ENCODE data around the gene KCNK5.
A peak's percentile ranks its signal among the peaks of the same experiment; 100 is the strongest.

KCNK5 gene

GRCh38 chr6:39214120-39214813, 15.0 kb downstream of the KCNK5 start:
- Histone ChIP-seq H3K4me1 (ENCODE audit: control insufficient read depth, low read depth, low read length) (peaks cover 20% of the 10 kb centered on the region), H3K36me3 (ENCODE audit: control insufficient read depth, low read depth, low read length) (peaks cover 11% of the 10 kb centered on the region), H3K27ac (ENCODE audit: low read length) (no peak overlapping the region), H3K9me3 (ENCODE audit: control insufficient read depth, low read depth, low read length) (no peaks in the 10 kb centered on the region), H3K9ac (ENCODE audit: low read length) (no peak overlapping the region), H3K4me3 (ENCODE audit: low read length) (no peak overlapping the region), H3K27me3 (ENCODE audit: control insufficient read depth, insufficient read depth, low read length) (no peaks in the 10 kb centered on the region)

- Histone ChIP-seq H3K9ac (ENCODE audit: low read length) (no peak overlapping the region), H3K27ac (ENCODE audit: low read length) (no peak overlapping the region), H3K36me3 (ENCODE audit: control insufficient read depth, low read depth, low read length) (peaks cover 11% of the 10 kb centered on the region), H3K9me3 (ENCODE audit: control insufficient read depth, low read depth, low read length) (no peaks in the 10 kb centered on the region), H3K27me3 (ENCODE audit: control insufficient read depth, insufficient read depth, low read length) (no peaks in the 10 kb centered on the region), H3K4me1 (ENCODE audit: control insufficient read depth, low read depth, low read length) (peaks cover 29% of the 10 kb centered on the region), H3K4me3 (ENCODE audit: low read length) (no peak overlapping the region)
These were observed 15.9 kb downstream of the KCNK5 start for GRCh38 chr6:39213195-39213920.

GRCh38 chr6:39211183-39211582, 18.1 kb downstream of the KCNK5 start:
- no peak overlapping the region for H3K27ac ChIP-seq (ENCODE audit: low read length)

GRCh38 chr6:39210450-39210849, 18.8 kb downstream of the KCNK5 start:
- Histone ChIP-seq H3K9me3 (ENCODE audit: control insufficient read depth, low read depth, low read length) (no peaks in the 10 kb centered on the region), H3K4me1 (ENCODE audit: control insufficient read depth, low read depth, low read length) (peaks cover 37% of the 10 kb centered on the region), H3K27ac (ENCODE audit: low read length) (no peak overlapping the region), H3K9ac (ENCODE audit: low read length) (no peak overlapping the region), H3K4me3 (ENCODE audit: low read length) (no peak overlapping the region), H3K36me3 (ENCODE audit: control insufficient read depth, low read depth, low read length) (peaks cover 6% of the 10 kb centered on the region), H3K27me3 (ENCODE audit: control insufficient read depth, insufficient read depth, low read length) (no peaks in the 10 kb centered on the region)

More at GRCh38 chr6:39211183-39211582, 18.1 kb downstream of the KCNK5 start:
- Histone ChIP-seq H3K4me3 (ENCODE audit: low read length) (no peak overlapping the region), H3K9ac (ENCODE audit: low read length) (no peak overlapping the region), H3K36me3 (ENCODE audit: control insufficient read depth, low read depth, low read length) (peaks cover 6% of the 10 kb centered on the region), H3K9me3 (ENCODE audit: control insufficient read depth, low read depth, low read length) (no peaks in the 10 kb centered on the region), H3K27me3 (ENCODE audit: control insufficient read depth, insufficient read depth, low read length) (no peaks in the 10 kb centered on the region), H3K4me1 (ENCODE audit: control insufficient read depth, low read depth, low read length) (peaks cover 30% of the 10 kb centered on the region)

GRCh38 chr6:39209911-39210310, 19.4 kb downstream of the KCNK5 start:
- Histone ChIP-seq H3K27ac (ENCODE audit: low read length) (no peak overlapping the region), H3K36me3 (ENCODE audit: control insufficient read depth, low read depth, low read length) (peaks cover 6% of the 10 kb centered on the region), H3K4me1 (ENCODE audit: control insufficient read depth, low read depth, low read length) (peaks cover 42% of the 10 kb centered on the region), H3K9me3 (ENCODE audit: control insufficient read depth, low read depth, low read length) (no peaks in the 10 kb centered on the region), H3K27me3 (ENCODE audit: control insufficient read depth, insufficient read depth, low read length) (no peaks in the 10 kb centered on the region), H3K4me3 (ENCODE audit: low read length) (no peak overlapping the region), H3K9ac (ENCODE audit: low read length) (no peak overlapping the region)

GRCh38 chr6:39209360-39209811, 19.9 kb downstream of the KCNK5 start:
- Histone ChIP-seq H3K4me1 (ENCODE audit: control insufficient read depth, low read depth, low read length) (peaks cover 47% of the 10 kb centered on the region), H3K9me3 (ENCODE audit: control insufficient read depth, low read depth, low read length) (no peaks in the 10 kb centered on the region), H3K36me3 (ENCODE audit: control insufficient read depth, low read depth, low read length) (peaks cover 5% of the 10 kb centered on the region), H3K9ac (ENCODE audit: low read length) (no peak overlapping the region), H3K27ac (ENCODE audit: low read length) (peak overlapping the region; percentile 13), H3K4me3 (ENCODE audit: low read length) (no peak overlapping the region), H3K27me3 (ENCODE audit: control insufficient read depth, insufficient read depth, low read length) (no peaks in the 10 kb centered on the region)

- H3K4me3 ChIP-seq (ENCODE audit: low read length), result no peak overlapping the region
- no peaks in the 10 kb centered on the region for H3K9me3 ChIP-seq (ENCODE audit: control insufficient read depth, low read depth, low read length)
- no peak overlapping the region for H3K27ac ChIP-seq (ENCODE audit: low read length)
- H3K27me3 ChIP-seq (ENCODE audit: control insufficient read depth, insufficient read depth, low read length), result no peaks in the 10 kb centered on the region
- peaks cover 58% of the 10 kb centered on the region for H3K4me1 ChIP-seq (ENCODE audit: control insufficient read depth, low read depth, low read length)
- H3K9ac ChIP-seq (ENCODE audit: low read length), result no peak overlapping the region
- H3K36me3 ChIP-seq (ENCODE audit: control insufficient read depth, low read depth, low read length), result no peaks in the 10 kb centered on the region
These were observed 21.0 kb downstream of the KCNK5 start for GRCh38 chr6:39208223-39208739.

- Histone ChIP-seq H3K9me3 (ENCODE audit: control insufficient read depth, low read depth, low read length) (no peaks in the 10 kb centered on the region), H3K36me3 (ENCODE audit: control insufficient read depth, low read depth, low read length) (no peaks in the 10 kb centered on the region), H3K27ac (ENCODE audit: low read length) (no peak overlapping the region), H3K9ac (ENCODE audit: low read length) (no peak overlapping the region), H3K27me3 (ENCODE audit: control insufficient read depth, insufficient read depth, low read length) (no peaks in the 10 kb centered on the region), H3K4me1 (ENCODE audit: control insufficient read depth, low read depth, low read length) (peaks cover 64% of the 10 kb centered on the region), H3K4me3 (ENCODE audit: low read length) (no peak overlapping the region)
These were observed 21.7 kb downstream of the KCNK5 start for GRCh38 chr6:39207416-39208222.

GRCh38 chr6:39206250-39206721, 23.0 kb downstream of the KCNK5 start:
- Histone ChIP-seq H3K27me3 (ENCODE audit: control insufficient read depth, insufficient read depth, low read length) (no peaks in the 10 kb centered on the region), H3K27ac (ENCODE audit: low read length) (no peak overlapping the region), H3K4me1 (ENCODE audit: control insufficient read depth, low read depth, low read length) (peaks cover 66% of the 10 kb centered on the region), H3K9me3 (ENCODE audit: control insufficient read depth, low read depth, low read length) (no peaks in the 10 kb centered on the region), H3K36me3 (ENCODE audit: control insufficient read depth, low read depth, low read length) (no peaks in the 10 kb centered on the region), H3K9ac (ENCODE audit: low read length) (no peak overlapping the region), H3K4me3 (ENCODE audit: low read length) (no peak overlapping the region)

- H3K4me1 ChIP-seq (ENCODE audit: control insufficient read depth, low read depth, low read length), result peaks cover 59% of the 10 kb centered on the region
- H3K36me3 ChIP-seq (ENCODE audit: control insufficient read depth, low read depth, low read length), result no peaks in the 10 kb centered on the region
- H3K9ac ChIP-seq (ENCODE audit: low read length), result peak overlapping the region; percentile 18
- no peak overlapping the region for H3K27ac ChIP-seq (ENCODE audit: low read length)
- H3K4me3 ChIP-seq (ENCODE audit: low read length), result no peak overlapping the region
- no peaks in the 10 kb centered on the region for H3K9me3 ChIP-seq (ENCODE audit: control insufficient read depth, low read depth, low read length)
- H3K27me3 ChIP-seq (ENCODE audit: control insufficient read depth, insufficient read depth, low read length), result no peaks in the 10 kb centered on the region
These were observed 24.5 kb downstream of the KCNK5 start for GRCh38 chr6:39204646-39205244.

- peak overlapping the region; percentile 18 for H3K9ac ChIP-seq (ENCODE audit: low read length)
- no peaks in the 10 kb centered on the region for H3K27me3 ChIP-seq (ENCODE audit: control insufficient read depth, insufficient read depth, low read length)
- H3K9me3 ChIP-seq (ENCODE audit: control insufficient read depth, low read depth, low read length), result no peaks in the 10 kb centered on the region
- H3K4me1 ChIP-seq (ENCODE audit: control insufficient read depth, low read depth, low read length), result peaks cover 52% of the 10 kb centered on the region
- no peak overlapping the region for H3K27ac ChIP-seq (ENCODE audit: low read length)
- no peaks in the 10 kb centered on the region for H3K36me3 ChIP-seq (ENCODE audit: control insufficient read depth, low read depth, low read length)
- H3K4me3 ChIP-seq (ENCODE audit: low read length), result no peak overlapping the region
These were observed 25.1 kb downstream of the KCNK5 start for GRCh38 chr6:39204160-39204495.

Data from iPS-18a (cell line).